Mononuclear cell (primary cell): ENCODE data around the gene RXFP4. TPM values are rescaled to one million over a fixed set of nuclear protein-coding genes. Genes with fewer than 3 reads are reported as not detected.

Experiments
- H3K27me3 ChIP-seq: 2 replicates; pipeline ENCODE4 v1.6.0; 2011; ENCODE audit warnings: low read length, control low read depth; ENCODE audit not compliant: insufficient read depth
- H3K4me1 ChIP-seq: 2 replicates; pipeline ENCODE4 v1.5.1; 2011; ENCODE audit warnings: mild to moderate bottlenecking, low read length, control low read depth; ENCODE audit not compliant: insufficient read depth
- H3K4me3 ChIP-seq: 2 replicates; pipeline ENCODE4 v1.5.1; 2011; ENCODE audit warnings: mild to moderate bottlenecking, low read length, moderate library complexity
- H3K9me3 ChIP-seq: 2 replicates; pipeline ENCODE4 v1.5.1; 2011; ENCODE audit warnings: low read depth, mild to moderate bottlenecking, control low read depth, low read length
- total RNA-seq: library from RNA; depleted of rRNA; stranded (reverse); fragments of >200 nt; gene quantifications from one replicate; pipeline ENCODE4 v1.2.3, GENCODE V29; 2012

The RXFP4 gene
- total RNA-seq, 1 donor, result not detected

GRCh38 chr1:155940482-155940992 lies 901 bp upstream of the RXFP4 start:
- no peak overlapping the region for H3K4me3 ChIP-seq
- no peaks in the 10 kb centered on the region for H3K9me3 ChIP-seq
- H3K4me1 ChIP-seq, result peaks cover 72% of the 10 kb centered on the region

GRCh38 chr1:155941845-155942531 lies 550 bp downstream of the RXFP4 start:
- no peaks in the 10 kb centered on the region for H3K27me3 ChIP-seq
- H3K4me1 ChIP-seq, result peaks cover 86% of the 10 kb centered on the region
- no peaks in the 10 kb centered on the region for H3K9me3 ChIP-seq
- no peak overlapping the region for H3K4me3 ChIP-seq

More at GRCh38 chr1:155940482-155940992, 901 bp upstream of the RXFP4 start:
- no peaks in the 10 kb centered on the region for H3K27me3 ChIP-seq

- H3K27me3 ChIP-seq, result no peaks in the 10 kb centered on the region
- no peaks in the 10 kb centered on the region for H3K9me3 ChIP-seq
- no peak overlapping the region for H3K4me3 ChIP-seq
- peaks cover 93% of the 10 kb centered on the region for H3K4me1 ChIP-seq
These were observed 1.2 kb downstream of the RXFP4 start for GRCh38 chr1:155942578-155943141.

- Histone ChIP-seq H3K27me3 (no peaks in the 10 kb centered on the region), H3K4me3 (no peak overlapping the region), H3K4me1 (peaks cover 82% of the 10 kb centered on the region), H3K9me3 (no peaks in the 10 kb centered on the region)
These were observed 3.0 kb downstream of the RXFP4 start for GRCh38 chr1:155944444-155944799.

- no peaks in the 10 kb centered on the region for H3K9me3 ChIP-seq
- H3K4me1 ChIP-seq, result peaks cover 60% of the 10 kb centered on the region
- H3K27me3 ChIP-seq, result no peaks in the 10 kb centered on the region
- no peak overlapping the region for H3K4me3 ChIP-seq
These were observed 5.3 kb downstream of the RXFP4 start for GRCh38 chr1:155946633-155947219.

- Histone ChIP-seq H3K4me3 (no peak overlapping the region), H3K4me1 (peaks cover 54% of the 10 kb centered on the region), H3K27me3 (no peaks in the 10 kb centered on the region), H3K9me3 (no peaks in the 10 kb centered on the region)
These were observed 5.9 kb downstream of the RXFP4 start for GRCh38 chr1:155947292-155947691.

GRCh38 chr1:155947741-155948140 lies 6.3 kb downstream of the RXFP4 start:
- Histone ChIP-seq H3K4me1 (peaks cover 50% of the 10 kb centered on the region), H3K9me3 (no peaks in the 10 kb centered on the region)

GRCh38 chr1:155950829-155951228 lies 9.4 kb downstream of the RXFP4 start:
- H3K9me3 ChIP-seq, result no peaks in the 10 kb centered on the region

More at GRCh38 chr1:155947741-155948140, 6.3 kb downstream of the RXFP4 start:
- no peak overlapping the region for H3K4me3 ChIP-seq
- H3K27me3 ChIP-seq, result no peaks in the 10 kb centered on the region

GRCh38 chr1:155951753-155952504 lies 10.5 kb downstream of the RXFP4 start:
- H3K4me1 ChIP-seq, result peaks cover 8% of the 10 kb centered on the region

More at GRCh38 chr1:155950829-155951228, 9.4 kb downstream of the RXFP4 start:
- H3K4me3 ChIP-seq, result no peak overlapping the region
- H3K27me3 ChIP-seq, result no peaks in the 10 kb centered on the region
- H3K4me1 ChIP-seq, result peaks cover 19% of the 10 kb centered on the region

GRCh38 chr1:155952505-155952890 lies 11.1 kb downstream of the RXFP4 start:
- peaks cover 2% of the 10 kb centered on the region for H3K4me1 ChIP-seq
- no peak overlapping the region for H3K4me3 ChIP-seq
- H3K27me3 ChIP-seq, result no peaks in the 10 kb centered on the region
- H3K9me3 ChIP-seq, result no peaks in the 10 kb centered on the region

More at GRCh38 chr1:155951753-155952504, 10.5 kb downstream of the RXFP4 start:
- Histone ChIP-seq H3K4me3 (no peak overlapping the region), H3K27me3 (no peaks in the 10 kb centered on the region), H3K9me3 (no peaks in the 10 kb centered on the region)

- H3K4me3 ChIP-seq, result no peak overlapping the region
- no peaks in the 10 kb centered on the region for H3K4me1 ChIP-seq
- H3K9me3 ChIP-seq, result no peaks in the 10 kb centered on the region
- no peaks in the 10 kb centered on the region for H3K27me3 ChIP-seq
These were observed 13.2 kb downstream of the RXFP4 start for GRCh38 chr1:155954645-155955044.

- no peaks in the 10 kb centered on the region for H3K27me3 ChIP-seq
- H3K4me1 ChIP-seq, result peaks cover 27% of the 10 kb centered on the region
- no peaks in the 10 kb centered on the region for H3K9me3 ChIP-seq
- H3K4me3 ChIP-seq, result no peak overlapping the region
These were observed 16.0 kb downstream of the RXFP4 start for GRCh38 chr1:155957411-155957915.

- Histone ChIP-seq H3K4me1 (peaks cover 47% of the 10 kb centered on the region), H3K9me3 (no peaks in the 10 kb centered on the region), H3K27me3 (no peaks in the 10 kb centered on the region), H3K4me3 (no peak overlapping the region)
These were observed 18.8 kb downstream of the RXFP4 start for GRCh38 chr1:155960081-155960745.

- H3K4me3 ChIP-seq, result no peak overlapping the region
- H3K4me1 ChIP-seq, result peaks cover 65% of the 10 kb centered on the region
- H3K9me3 ChIP-seq, result no peaks in the 10 kb centered on the region
These were observed 20.5 kb downstream of the RXFP4 start for GRCh38 chr1:155961937-155962336.

More at GRCh38 chr1:155961937-155962336, 20.5 kb downstream of the RXFP4 start:
- H3K27me3 ChIP-seq, result no peaks in the 10 kb centered on the region
